ENCODE results near the gene MLLT11. TPM values are rescaled to one million over a fixed set of nuclear protein-coding genes. Genes with fewer than 3 reads are reported as not detected.

MLLT11 gene
- total RNA-seq, 3 donors from 2014 or later, result 0.09 to 5.4 (median 0.65) TPM

DNA sequence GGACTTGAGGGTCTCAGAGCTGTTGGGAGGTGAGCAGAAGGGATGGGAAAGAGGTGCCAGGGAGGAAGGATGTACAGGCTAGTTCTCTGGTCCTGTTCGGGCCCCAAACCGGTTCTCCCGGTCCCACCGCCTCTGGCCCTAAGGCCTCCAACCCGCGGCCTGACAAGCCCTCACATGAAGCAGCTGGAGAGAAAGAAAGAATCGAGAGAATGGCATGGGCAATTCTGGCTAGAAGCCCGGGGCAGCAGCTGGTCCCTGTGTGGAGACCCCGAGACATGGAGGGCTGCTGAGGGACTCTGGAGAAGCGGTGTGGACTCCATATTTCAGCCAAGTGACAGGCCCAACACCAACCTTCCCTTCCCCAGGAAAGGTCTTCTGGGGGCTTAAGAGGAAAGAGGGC, 1.5 kb upstream of the MLLT11 start:
- H3K4me1 ChIP-seq (ENCODE audit: low read depth), result peaks cover 33% of the 10 kb centered on the region
- TF ChIP-seq CTCF (IDR thresholded peaks at IDR 0.05), result no peak
- intact Hi-C loops (cut with DNase I, micrococcal nuclease), result loop anchor here in 1 of 2 donors (10.0 kb wide), 1 partner anchor 54 kb away; the partner anchor contains the start of genes MINDY1 and PRUNE1
- ATAC-seq (peak; percentile 30), DNase-seq (peak; percentile 54 to 73 (median 69))
- no peaks in the 10 kb centered on the region for H3K9me3 ChIP-seq
- no peaks in the 10 kb centered on the region for H3K36me3 ChIP-seq (ENCODE audit: low read depth)
- H3K4me3 ChIP-seq, result peak overlapping the region; percentile 85

GRCh38 chr1:151059109-151060006, 839 bp upstream of the MLLT11 start, which contains the start of gene CDC42SE1:
TSS of gene CDC42SE1 (minus strand) at chr1:151059622. CDS start at chr1:151055730, 3,892 bp downstream.
- Histone ChIP-seq H3K4me1 (ENCODE audit: low read depth) (peaks cover 33% of the 10 kb centered on the region), H3K4me3 (peak within 1 kb of the TSS; percentile 85), H3K9me3 (no peaks in the 10 kb centered on the region), H3K36me3 (ENCODE audit: low read depth) (no peaks in the 10 kb centered on the region)
- TF ChIP-seq CTCF (IDR thresholded peaks at IDR 0.05), result peak; percentile 90
- DNase-seq, result peak; percentile 80 to 93 (median 89)
- intact Hi-C loops (cut with DNase I, micrococcal nuclease), result loop anchor here in 1 of 2 donors (10.0 kb wide), 1 partner anchor 55 kb away; the partner anchor contains the start of genes MINDY1 and PRUNE1
- ATAC-seq, result peak; percentile 89

DNA sequence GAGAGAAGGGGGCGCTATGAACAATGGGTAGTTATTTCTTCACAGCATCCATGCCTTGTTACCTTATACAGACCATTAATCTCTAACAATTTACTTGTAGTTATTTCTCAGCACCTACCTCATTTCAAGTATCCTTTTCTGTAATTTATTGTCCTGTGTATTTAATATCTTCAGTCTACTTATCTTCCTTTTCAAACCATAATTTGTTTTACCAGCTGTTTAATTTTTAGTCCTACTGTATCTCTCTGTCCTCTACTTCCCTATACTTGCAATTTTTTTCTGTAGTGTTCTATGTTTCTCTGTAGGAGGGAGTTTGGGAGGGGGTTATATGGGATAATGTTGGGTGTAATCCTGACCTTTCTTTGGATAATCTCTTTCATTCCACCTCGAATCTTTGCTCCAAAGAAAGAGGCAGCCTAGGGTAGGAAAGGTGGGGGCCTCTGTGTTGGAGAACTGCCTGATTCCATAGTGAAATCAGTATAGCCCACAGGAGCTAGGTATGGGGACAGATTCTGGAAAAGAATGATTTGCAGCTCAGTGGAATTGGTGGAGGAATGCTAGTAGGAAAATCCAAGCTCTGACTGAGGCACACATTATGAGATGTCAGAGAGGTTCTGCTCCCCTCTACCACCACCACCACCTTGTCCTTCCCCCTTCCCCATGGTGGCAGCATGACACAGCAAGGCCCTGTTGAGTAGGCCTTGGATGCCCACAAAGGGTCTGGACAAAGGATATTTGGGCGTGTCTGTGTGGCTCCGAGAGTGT, 642 bp downstream of the MLLT11 start:
- H3K4me3 ChIP-seq, result no peak overlapping the region
- H3K9me3 ChIP-seq, result no peaks in the 10 kb centered on the region
- no peaks in the 10 kb centered on the region for H3K36me3 ChIP-seq (ENCODE audit: low read depth)
- intact Hi-C loops (cut with DNase I, micrococcal nuclease), result no loop called here
- ATAC-seq, result no peak
- DNase-seq, result no peak
- H3K4me1 ChIP-seq (ENCODE audit: low read depth), result peaks cover 26% of the 10 kb centered on the region
- TF ChIP-seq CTCF (IDR thresholded peaks at IDR 0.05), result no peak

- peaks cover 18% of the 10 kb centered on the region for H3K4me1 ChIP-seq (ENCODE audit: low read depth)
- no peaks in the 10 kb centered on the region for H3K9me3 ChIP-seq
- H3K4me3 ChIP-seq, result no peak overlapping the region
- ATAC-seq (no peak), DNase-seq (no peak)
- no peaks in the 10 kb centered on the region for H3K36me3 ChIP-seq (ENCODE audit: low read depth)
- TF ChIP-seq CTCF (IDR thresholded peaks at IDR 0.05), result no peak
- intact Hi-C loops (cut with DNase I, micrococcal nuclease), result no loop called here
Measured at GRCh38 chr1:151061704-151062103, 1.5 kb downstream of the MLLT11 start.

DNA sequence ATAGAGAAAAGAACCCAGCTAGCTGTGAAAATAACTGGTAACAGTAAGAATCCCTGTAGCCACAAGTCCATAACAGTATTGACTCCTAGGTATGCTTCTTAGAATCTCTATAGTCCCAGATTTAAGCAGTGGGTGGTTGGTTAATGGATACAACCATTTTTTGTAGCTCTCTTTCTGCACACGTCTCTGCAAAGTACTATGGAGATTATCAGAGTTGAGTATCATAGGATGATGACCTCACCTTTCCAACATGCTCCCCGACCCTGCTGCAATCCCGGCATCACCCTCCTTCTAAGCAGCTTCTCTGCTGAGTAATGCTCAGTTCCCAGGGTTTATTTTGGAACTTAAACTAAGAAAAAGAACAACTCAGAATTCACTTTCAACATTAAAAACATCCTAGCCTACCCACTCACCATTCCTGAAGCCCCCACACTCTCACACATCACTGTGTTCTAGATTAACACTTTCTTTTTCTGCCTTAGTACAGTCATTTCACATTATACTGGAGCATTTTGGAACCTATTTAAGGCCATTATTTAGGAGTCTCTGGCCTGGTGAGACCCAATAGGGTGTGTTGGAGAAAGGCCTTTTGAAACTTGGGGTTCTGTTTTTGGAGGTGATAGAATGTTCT, 2.7 kb downstream of the MLLT11 start:
- intact Hi-C loops (cut with DNase I, micrococcal nuclease), result no loop called here
- Histone ChIP-seq H3K9me3 (no peaks in the 10 kb centered on the region), H3K4me1 (ENCODE audit: low read depth) (peaks cover 8% of the 10 kb centered on the region), H3K36me3 (ENCODE audit: low read depth) (no peaks in the 10 kb centered on the region), H3K4me3 (no peak overlapping the region)
- ATAC-seq, result no peak
- DNase-seq, result no peak
- no peak for TF ChIP-seq CTCF (IDR thresholded peaks at IDR 0.05)
